K562 (cell line): ENCODE results near the gene RNU6-1. TPM values are rescaled to one million over a fixed set of nuclear protein-coding genes. Genes with fewer than 3 reads are reported as not detected.
A peak's percentile ranks its signal among the peaks of the same experiment; 100 is the strongest.

ENCODE experiments used
- ATAC-seq: fragments of 200-7000 bp; cut with Tn5 transposase; 3 replicates; pipeline ENCODE4 v1.9.1; 2020; ENCODE audit warnings: moderate library complexity
- BruUV-seq: library from RNA; stranded (reverse); fragments of 400-500 nt; replicated peaks from 2 replicates; lab custom pipeline; 2021; lab: Mats Ljungman, UMichigan
- CTCF ChIA-PET: fragments of 300-600 bp; formaldehyde crosslinking; extraction: SDS; loops from one replicate; lab custom pipeline; 2021; ENCODE audit warnings: low intra/inter-chr PET ratio; lab: Yijun Ruan, JAX
- POLR2A ChIA-PET: fragments of 300-600, 350-650 bp; sonication (Branson Sonifier 250); formaldehyde crosslinking; extraction: SDS; loops from one replicate; lab custom pipeline; 2021; ENCODE audit warnings: antibody characterized with exemption, inconsistent platforms; lab: Yijun Ruan, JAX
- DNase-seq, 4 experiments: peaks; one replicate each; pipeline versions ENCODE4 v3.0.0 to v3.0.0-alpha.2; 2011 to 2018; ENCODE audit warnings: low spot score in 3 of 4, mixed read lengths in 3 of 4; ENCODE audit errors: extremely low read depth in 1 of 4
- FAIRE-seq: peaks from 2 replicates; lab custom pipeline; 2011; peaks lifted over from hg19 to GRCh38; lab: Jason Lieb, UNC
- H2AFZ ChIP-seq: 2 replicates; pipeline ENCODE4 v1.6.0; 2011; ENCODE audit warnings: low read depth, low read length, control low read depth, inconsistent platforms
- H3K27ac ChIP-seq: fragments of 200-600 bp; 3 replicates; pipeline ENCODE4 v1.8.0; 2011; ENCODE audit warnings: low read depth, mild to moderate bottlenecking, control low read depth, inconsistent platforms, low read length, moderate library complexity, mixed read lengths; ENCODE audit errors: extremely low read depth
- H3K27me3 ChIP-seq, 2 experiments: fragments of 300-600 bp in 1 of 2; 2 replicates in 1 of 2; 3 replicates in 1 of 2; pipeline versions ENCODE4 v1.6.0 to v1.8.0; 2011; ENCODE audit warnings: inconsistent platforms in 2 of 2, low read length in 2 of 2, mild to moderate bottlenecking in 1 of 2, mixed read lengths in 1 of 2, moderate library complexity in 1 of 2; ENCODE audit not compliant: control insufficient read depth in 2 of 2, insufficient read depth in 2 of 2
- H3K36me3 ChIP-seq: fragments of 300-600 bp; 3 replicates; pipeline ENCODE4 v1.8.0; 2011; ENCODE audit warnings: mild to moderate bottlenecking, low read length, inconsistent platforms; ENCODE audit not compliant: control insufficient read depth, insufficient read depth
- H3K4me1 ChIP-seq, 2 experiments: fragments of 200-600 bp in 1 of 2; replicated peaks in 1 of 2; 2 replicates in 1 of 2; 3 replicates in 1 of 2; pipeline versions ENCODE4 v1.5.1 to v1.8.0; 2011; ENCODE audit warnings: inconsistent platforms in 2 of 2, low read length in 2 of 2, mild to moderate bottlenecking in 1 of 2, mixed read lengths in 1 of 2, moderate library complexity in 1 of 2; ENCODE audit not compliant: control insufficient read depth in 2 of 2, insufficient read depth in 2 of 2
- H3K4me2 ChIP-seq: 2 replicates; pipeline ENCODE4 v1.6.1; 2011; ENCODE audit warnings: low read length, control low read depth, inconsistent platforms, mixed read lengths; ENCODE audit not compliant: insufficient read depth
- H3K4me3 ChIP-seq: fragments of 200-600 bp; sonication (generic), shearing (Covaris generic); 2 replicates; pipeline ENCODE4 v1.5.1; 2016; ENCODE audit warnings: control low read depth, inconsistent platforms
- H3K79me2 ChIP-seq: fragments of 200-600 bp; 3 replicates; pipeline ENCODE4 v1.8.0; 2011; ENCODE audit warnings: low read length, inconsistent platforms; ENCODE audit not compliant: control insufficient read depth, insufficient read depth
- H3K9ac ChIP-seq, 2 experiments: 2 replicates each; pipeline versions ENCODE4 v1.6.0 to v1.6.1; 2011; ENCODE audit warnings: low read depth in 2 of 2, low read length in 2 of 2, control low read depth in 1 of 2, inconsistent platforms in 1 of 2, mild to moderate bottlenecking in 1 of 2, mixed read lengths in 1 of 2; ENCODE audit not compliant: insufficient read depth in 1 of 2
- H3K9me1 ChIP-seq: one replicate; pipeline ENCODE4 v1.6.0; 2011; ENCODE audit warnings: inconsistent platforms, mild to moderate bottlenecking, low read length, moderate library complexity; ENCODE audit not compliant: control insufficient read depth, insufficient read depth
- H3K9me3 ChIP-seq: replicated peaks from 2 replicates; pipeline ENCODE4 v1.5.1; 2011; ENCODE audit warnings: low read depth, low read length, inconsistent platforms; ENCODE audit not compliant: control insufficient read depth, insufficient read depth
- H4K20me1 ChIP-seq: replicated peaks from 2 replicates; pipeline ENCODE4 v1.6.1; 2011; ENCODE audit warnings: low read length, inconsistent platforms, mixed read lengths; ENCODE audit not compliant: control insufficient read depth, insufficient read depth
- CEBPB ChIP-seq: fragments of 450-650 bp; IDR thresholded peaks from 2 replicates; pipeline ENCODE4 v1.6.1; 2016; ENCODE audit warnings: missing genetic modification characterization, missing compliant biosample characterization
- ETV5 ChIP-seq: sonication (generic); formaldehyde crosslinking; IDR thresholded peaks from 2 replicates; pipeline ENCODE4 v1.4.0; 2020; ENCODE audit warnings: low read depth, mild to moderate bottlenecking, missing genetic modification reagents
- HDGF ChIP-seq: fragments of 450-650 bp; IDR thresholded peaks from 2 replicates; pipeline ENCODE4 v1.6.1; 2016
- HEY1 ChIP-seq: fragments of 250-450 bp; sonication (Bioruptor Pico); IDR thresholded peaks from 2 replicates; pipeline ENCODE4 v1.5.0; 2020; ENCODE audit warnings: mild to moderate bottlenecking, moderate library complexity, borderline replicate concordance
- KDM4B ChIP-seq, 2 experiments: fragments of 450-650 bp in 1 of 2; sonication (generic) in 1 of 2; IDR thresholded peaks; 2 replicates each; pipeline ENCODE4 v1.6.1; 2016 to 2017; ENCODE audit warnings: borderline replicate concordance in 2 of 2, antibody characterized with exemption in 1 of 2, low read depth in 1 of 2, mild to moderate bottlenecking in 1 of 2
- MED1 ChIP-seq: sonication (generic); formaldehyde crosslinking; IDR thresholded peaks from 2 replicates; pipeline ENCODE4 v1.8.1; 2023; ENCODE audit warnings: missing genetic modification reagents, borderline replicate concordance
- NCOA2 ChIP-seq, 2 experiments: fragments of 450-650 bp; IDR thresholded peaks; 2 replicates each; pipeline ENCODE4 v1.6.1; 2018; ENCODE audit warnings: mild to moderate bottlenecking in 2 of 2, moderate library complexity in 1 of 2; ENCODE audit not compliant: partially characterized antibody in 2 of 2
- NEUROD1 ChIP-seq: fragments of 150-350 bp; IDR thresholded peaks from 2 replicates; pipeline ENCODE4 v1.6.1; 2014; ENCODE audit warnings: borderline replicate concordance, low read length, low read depth; ENCODE audit not compliant: partially characterized antibody
- NR1H2 ChIP-seq: sonication (generic); formaldehyde crosslinking; IDR thresholded peaks from 2 replicates; pipeline ENCODE4 v1.4.0; 2020; ENCODE audit warnings: mild to moderate bottlenecking, missing genetic modification reagents
- RB1 ChIP-seq: fragments of 450-650 bp; IDR thresholded peaks from 2 replicates; pipeline ENCODE4 v1.6.1; 2017; ENCODE audit warnings: low read depth, mild to moderate bottlenecking
- SMARCA5 ChIP-seq: fragments of 450-650 bp; IDR thresholded peaks from 2 replicates; pipeline ENCODE4 v1.6.1; 2016
- ZNF124 ChIP-seq: sonication (generic); formaldehyde crosslinking; IDR thresholded peaks from 2 replicates; pipeline ENCODE4 v1.8.1; 2022; ENCODE audit warnings: missing genetic modification reagents
- ZNF274 ChIP-seq: IDR thresholded peaks from 2 replicates; pipeline ENCODE4 v1.6.1; 2011; ENCODE audit warnings: low read depth, mild to moderate bottlenecking, low read length, moderate library complexity, borderline replicate concordance
- ZNF445 ChIP-seq: fragments of 250-450 bp; sonication (Bioruptor Pico); IDR thresholded peaks from 2 replicates; pipeline ENCODE4 v1.4.0; 2020; ENCODE audit warnings: low read depth, mild to moderate bottlenecking, moderate library complexity
- ZNF512 ChIP-seq: IDR thresholded peaks from 2 replicates; pipeline ENCODE4 v1.6.1; 2016; ENCODE audit warnings: missing genetic modification characterization, missing compliant biosample characterization
- ZNF583 ChIP-seq: fragments of 250-450 bp; sonication (Bioruptor Pico); IDR thresholded peaks from 2 replicates; pipeline ENCODE4 v1.4.0; 2020
- WGBS: fragments of 100-300 bp; shearing (Covaris generic); methylation state at CpG from one replicate; pipeline ENCODE4 v1.1.6; 2016; ENCODE audit warnings: low coverage, mixed read lengths; ENCODE audit not compliant: insufficient coverage; ENCODE audit errors: missing lambda C conversion rate; 5-methylcytosine and 5-hydroxymethylcytosine counted together
- in situ Hi-C: fragments of 300-500 bp; cut with MboI; formaldehyde crosslinking; loops from 4 replicates; pipeline ENCODE4 v1.15.0; 2018; ENCODE audit warnings: inconsistent platforms, mixed read lengths
- intact Hi-C: fragments of 100-400 bp; cut with micrococcal nuclease; formaldehyde crosslinking; loops from 2 replicates; pipeline ENCODE4 v1.14.2; 2022
- polyA plus RNA-seq, 8 experiments: library from polyadenylated mRNA; depleted of rRNA in 4 of 8; stranded (reverse) in 5 of 8; unstranded in 3 of 8; fragments of >200 nt; fragmentation: Nextera tagmentation in 2 of 8; fragmentation: Illumina TruSeq in 1 of 8; extraction: Ambion mirVana in 2 of 8; extraction: Trizol in 1 of 8; gene quantifications; 2 replicates each; pipeline versions ENCODE4 v1.2.1 to v1.2.3, GENCODE V29; 2011 to 2014; ENCODE audit warnings: inconsistent platforms in 1 of 8, missing spikeins in 1 of 8
- total RNA-seq, 7 experiments: library from RNA; depleted of rRNA in 6 of 7; stranded (reverse); fragments of >200 nt in 6 of 7; fragmentation: Illumina TruSeq in 2 of 7; extraction: Trizol in 2 of 7; gene quantifications; 2 replicates each; pipeline versions ENCODE4 v1.2.1 to v1.2.3, GENCODE V29; 2011 to 2021; ENCODE audit warnings: low replicate concordance in 1 of 7

RNU6-1 gene
- total and polyA plus RNA-seq, 9 of the 15 experiments (the other 6 are each of a cell fraction or from before 2014, with no cell fraction given) = not detected

- Histone ChIP-seq H2AFZ (peak overlapping the region; percentile 33; the same call in 1 of the 2 replicates), H3K27ac (no peak overlapping the region), H3K27me3 (no peaks in the 10 kb centered on the region), H3K4me3 (no peak overlapping the region), H3K9me3 (no peaks in the 10 kb centered on the region; the same call in 1 of the 2 replicates), H3K9ac (no peak overlapping the region), H3K4me2 (no peak overlapping the region), H3K36me3 (no peaks in the 10 kb centered on the region)
- intact Hi-C loops = no loop called here
- POLR2A ChIA-PET = interaction anchor here (0.8 kb wide), 1 partner anchor 183 kb away, joined by 3 read pairs; no protein-coding TSS in a partner anchor
- ATAC-seq (no peak), FAIRE-seq (no peak), DNase-seq (no peak)
- in situ Hi-C loops = no loop called here
- BruUV-seq = no TSS peak
- no peak for TF ChIP-seq NCOA2 (IDR thresholded peaks at IDR 0.05; ENCODE audit: partially characterized antibody in 2 of 2)
- TF ChIP-seq SMARCA5 = no peak
- TF ChIP-seq NEUROD1 = no peak
- no peak for TF ChIP-seq HDGF
- TF ChIP-seq ZNF512 (tag) = no peak
- TF ChIP-seq HEY1 (CRISPR knock-in tag) = no peak
- TF ChIP-seq RB1 = no peak
- TF ChIP-seq ZNF274 = no peak
- no peak for TF ChIP-seq ZNF124 (CRISPR knock-in tag)
- no peak for TF ChIP-seq KDM4B (IDR thresholded peaks at IDR 0.05; ENCODE audit: borderline replicate concordance in 2 of 2, low read depth in 1 of 2)
- no peak for TF ChIP-seq ZNF445 (CRISPR knock-in tag)
- no peak for TF ChIP-seq CEBPB
- no peak for TF ChIP-seq ZNF583 (CRISPR knock-in tag)
- no peak for TF ChIP-seq ETV5 (CRISPR knock-in tag)
- no peak for TF ChIP-seq MED1 (CRISPR knock-in tag)
- TF ChIP-seq NR1H2 (CRISPR knock-in tag) = no peak
- TF ChIP-seq, all 486 proteins: peak for 0
- no peaks in the 10 kb centered on the region for H3K9me1 ChIP-seq
- CTCF ChIA-PET = no interaction called here
- H3K79me2 ChIP-seq = no peaks in the 10 kb centered on the region
- H3K4me1 ChIP-seq = peaks cover 22 to 26% of the 10 kb centered on the region in 2 experiments
- no peaks in the 10 kb centered on the region for H4K20me1 ChIP-seq
- 76% methylated on average over 2 of the region's 2 CpGs for WGBS
Observed at GRCh38 chr15:67887776-67888175, 47.9 kb upstream of the RNU6-1 start.
